Right lobe of liver (tissue), 4 donors: Measurements from ENCODE around the gene POLR3E.

Experiments
- POLR2A ChIP-seq: fragments of 450-650 bp; IDR thresholded peaks from one replicate; pipeline ENCODE4 v1.6.1; 2017; ENCODE audit warnings: antibody characterized with exemption, mild to moderate bottlenecking
- TF ChIP-seq, protein P1 (sequence below), 4 donors: fragments of 200-600 bp in 3 of 4; fragments of 450-650 bp in 1 of 4; IDR thresholded peaks; one replicate each; pipeline versions ENCODE4 v1.5.1 to v1.8.0; 2016 to 2022; ENCODE audit warnings: antibody characterized with exemption in 4 of 4, mild to moderate bottlenecking in 2 of 4
- donor health status: DM: no; HTN: no; CAD: no.
- donor health status: DM: no; HTN: no; CAD: no.
- donor health status: DM: no; HTN: yes; CAD: no.

DNA sequence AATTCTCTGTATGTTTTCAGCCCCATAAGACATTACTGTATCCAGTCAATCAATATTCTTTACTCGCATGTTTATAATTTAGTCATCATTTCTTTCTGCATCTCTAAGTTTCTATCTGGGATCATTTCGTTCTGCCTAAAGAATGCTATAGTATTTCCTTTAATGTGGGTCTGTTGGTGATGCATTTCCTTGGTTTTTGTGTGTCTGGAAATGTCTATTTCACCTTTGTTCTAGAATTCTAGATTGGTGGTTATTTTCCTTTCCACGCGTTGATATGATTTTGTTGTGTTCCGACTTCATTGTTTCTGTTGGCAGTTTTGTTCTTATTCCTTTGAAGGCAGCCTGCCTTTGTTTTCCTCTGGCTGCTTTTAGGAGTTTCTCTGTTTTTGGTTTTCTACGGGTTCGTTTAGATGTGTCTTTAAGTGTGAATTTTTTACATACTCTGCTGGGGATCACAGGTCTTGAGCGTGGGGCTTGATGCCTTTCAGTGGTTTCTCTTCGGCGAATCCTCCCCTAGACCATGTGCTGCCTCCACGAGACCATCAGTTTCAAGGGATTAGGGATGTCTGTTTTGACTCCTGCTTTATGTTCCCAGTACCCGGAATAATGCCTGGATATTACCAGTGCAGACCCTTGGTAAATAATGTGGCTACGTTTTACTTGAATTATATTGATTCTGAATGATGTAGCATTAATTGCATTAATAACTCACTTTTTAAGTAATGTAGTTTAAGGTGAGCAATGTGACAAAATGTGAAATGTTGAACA, 23.5 kb downstream of the POLR3E start:
- TF ChIP-seq, protein P1, sequence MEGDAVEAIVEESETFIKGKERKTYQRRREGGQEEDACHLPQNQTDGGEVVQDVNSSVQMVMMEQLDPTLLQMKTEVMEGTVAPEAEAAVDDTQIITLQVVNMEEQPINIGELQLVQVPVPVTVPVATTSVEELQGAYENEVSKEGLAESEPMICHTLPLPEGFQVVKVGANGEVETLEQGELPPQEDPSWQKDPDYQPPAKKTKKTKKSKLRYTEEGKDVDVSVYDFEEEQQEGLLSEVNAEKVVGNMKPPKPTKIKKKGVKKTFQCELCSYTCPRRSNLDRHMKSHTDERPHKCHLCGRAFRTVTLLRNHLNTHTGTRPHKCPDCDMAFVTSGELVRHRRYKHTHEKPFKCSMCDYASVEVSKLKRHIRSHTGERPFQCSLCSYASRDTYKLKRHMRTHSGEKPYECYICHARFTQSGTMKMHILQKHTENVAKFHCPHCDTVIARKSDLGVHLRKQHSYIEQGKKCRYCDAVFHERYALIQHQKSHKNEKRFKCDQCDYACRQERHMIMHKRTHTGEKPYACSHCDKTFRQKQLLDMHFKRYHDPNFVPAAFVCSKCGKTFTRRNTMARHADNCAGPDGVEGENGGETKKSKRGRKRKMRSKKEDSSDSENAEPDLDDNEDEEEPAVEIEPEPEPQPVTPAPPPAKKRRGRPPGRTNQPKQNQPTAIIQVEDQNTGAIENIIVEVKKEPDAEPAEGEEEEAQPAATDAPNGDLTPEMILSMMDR (IDR thresholded peaks at IDR 0.05), result no peak
- no peak for TF ChIP-seq POLR2A
